Fibroblast of villous mesenchyme (primary cell): ENCODE data around the gene KCNA5. TPM values are rescaled to one million over a fixed set of nuclear protein-coding genes. Genes with fewer than 3 reads are reported as not detected.

Source experiments
- DNase-seq: peaks from one replicate; pipeline ENCODE4 v3.0.0-alpha.2; 2010; ENCODE audit warnings: low read depth
- H3K4me3 ChIP-seq: 2 replicates; pipeline ENCODE4 v1.5.1; 2011; ENCODE audit warnings: low read depth, mild to moderate bottlenecking, low read length
- CTCF ChIP-seq: IDR thresholded peaks from 2 replicates; pipeline ENCODE4 v1.5.1; 2012; ENCODE audit warnings: low read depth, mild to moderate bottlenecking, low read length; ENCODE audit not compliant: insufficient read depth
- total RNA-seq: library from RNA; depleted of rRNA; stranded (reverse); fragments of >200 nt; gene quantifications from 2 replicates; pipeline ENCODE4 v1.2.3, GENCODE V29; 2012

The KCNA5 gene
- total RNA-seq, 1 donor: not detected

- H3K4me3 ChIP-seq: no peak overlapping the region
- TF ChIP-seq CTCF: no peak
- no peak for DNase-seq
Observed at GRCh38 chr12:5015711-5016492, 27.8 kb upstream of the KCNA5 start.

GRCh38 chr12:5016526-5016925, 27.2 kb upstream of the KCNA5 start:
- TF ChIP-seq CTCF: no peak
- H3K4me3 ChIP-seq: no peak overlapping the region
- no peak for DNase-seq

- H3K4me3 ChIP-seq: no peak overlapping the region
- no peak for DNase-seq
- TF ChIP-seq CTCF: no peak
Observed at GRCh38 chr12:5017638-5018348, 25.9 kb upstream of the KCNA5 start.

- TF ChIP-seq CTCF: no peak
- DNase-seq: no peak
- no peak overlapping the region for H3K4me3 ChIP-seq
Observed at GRCh38 chr12:5018677-5019076, 25.0 kb upstream of the KCNA5 start.

GRCh38 chr12:5022025-5022424, 21.7 kb upstream of the KCNA5 start:
- no peak for TF ChIP-seq CTCF
- no peak overlapping the region for H3K4me3 ChIP-seq
- no peak for DNase-seq

- no peak overlapping the region for H3K4me3 ChIP-seq
- TF ChIP-seq CTCF: peak; percentile 80
- peak; percentile 34 for DNase-seq
Observed at GRCh38 chr12:5022465-5023061, 21.1 kb upstream of the KCNA5 start.
